MV-4-11 (cell line): ENCODE data around the gene CPLANE2.
"Not testable (repeated sequence)": the region's sequence is repeated elsewhere in the genome, so short reads cannot be mapped to it uniquely, and the experiment has no call there.

Experiments
- DNase-seq: peaks from one replicate; lab custom pipeline; 2025; lab: John Stamatoyannopoulos, UW

Gene CPLANE2

DNA sequence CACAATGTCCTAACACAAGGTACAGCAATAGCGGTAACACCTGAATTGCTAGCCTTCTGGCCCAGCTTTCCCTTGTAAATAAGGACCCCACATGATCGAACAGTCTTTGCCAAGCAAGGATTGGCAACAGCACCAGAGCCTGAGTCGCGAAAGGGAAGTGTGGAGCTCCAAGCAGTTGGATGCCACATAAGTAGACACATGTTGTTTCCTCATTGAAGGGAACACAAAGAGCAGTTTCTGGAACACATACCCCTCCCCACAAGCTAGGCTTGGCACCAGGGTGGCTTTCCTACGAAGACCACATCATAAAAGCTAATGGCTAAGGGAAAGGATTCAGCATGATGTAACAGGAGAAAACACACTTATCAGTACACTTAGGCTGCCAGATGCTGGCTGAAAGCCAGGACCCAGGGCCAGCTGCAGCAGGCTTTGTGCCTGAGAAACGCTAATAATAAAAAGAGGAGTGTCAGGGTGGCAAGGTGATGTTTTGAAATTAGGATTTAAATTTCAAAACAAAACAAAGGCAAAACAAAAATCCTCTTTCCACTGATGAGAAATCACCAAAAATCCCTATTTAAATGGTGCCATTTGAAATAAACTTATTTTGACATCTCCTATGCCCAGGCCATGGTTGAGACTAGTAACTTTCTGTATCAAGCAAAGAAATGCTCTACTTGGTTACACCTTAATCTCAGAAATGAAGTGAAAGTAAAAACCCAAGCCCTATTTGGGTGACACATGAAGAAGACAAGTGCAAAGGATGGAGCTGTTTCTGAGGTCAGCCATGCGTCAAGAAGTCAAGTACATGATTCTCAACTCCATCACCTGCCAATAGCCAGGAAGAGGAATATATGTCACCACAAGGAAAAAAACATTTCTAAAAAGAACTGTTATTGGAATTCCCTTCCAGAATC, 11.9 kb upstream of the CPLANE2 start:
- peak; percentile 80 for DNase-seq

DNA sequence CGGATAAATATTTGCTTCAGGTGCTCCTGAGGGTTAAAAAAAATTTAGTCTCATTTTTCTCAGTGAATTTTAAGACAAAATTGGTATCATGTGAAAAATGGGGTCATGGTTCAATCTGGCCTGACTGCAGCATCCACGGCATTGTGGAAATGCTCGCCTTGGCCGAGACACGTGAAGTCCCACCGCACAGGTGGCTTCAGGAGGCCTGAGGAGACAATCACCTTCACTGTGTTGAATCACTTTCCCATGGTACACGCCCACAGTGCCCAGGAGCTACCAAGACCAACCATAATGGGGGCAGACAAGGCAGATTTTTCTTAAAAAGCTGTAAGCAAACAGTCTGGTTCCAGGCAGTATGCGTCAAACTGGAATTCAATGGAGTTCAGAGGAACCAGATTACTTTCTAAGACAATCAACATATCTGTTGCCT, 11.0 kb upstream of the CPLANE2 start:
- DNase-seq, result no peak

DNA sequence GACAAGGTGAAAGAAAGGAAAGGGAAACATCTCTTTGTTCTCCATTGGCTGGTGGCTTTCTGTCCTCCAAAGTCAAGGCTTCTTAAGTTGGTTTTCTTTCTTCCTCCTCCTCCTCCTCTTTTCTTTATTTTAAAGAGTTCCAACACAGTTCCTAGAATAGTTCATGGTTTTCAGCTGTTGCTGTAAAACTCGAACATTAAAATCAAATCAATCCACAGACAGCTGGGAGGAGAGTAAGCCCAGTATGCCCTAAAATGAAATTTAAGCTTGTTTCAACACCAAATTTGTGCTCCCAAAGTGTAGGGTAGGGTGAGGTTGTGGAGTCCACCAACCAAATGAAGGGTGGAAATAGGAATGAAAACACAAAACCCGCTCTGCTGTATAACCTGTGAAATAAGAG, 10.5 kb upstream of the CPLANE2 start:
- no peak for DNase-seq

DNA sequence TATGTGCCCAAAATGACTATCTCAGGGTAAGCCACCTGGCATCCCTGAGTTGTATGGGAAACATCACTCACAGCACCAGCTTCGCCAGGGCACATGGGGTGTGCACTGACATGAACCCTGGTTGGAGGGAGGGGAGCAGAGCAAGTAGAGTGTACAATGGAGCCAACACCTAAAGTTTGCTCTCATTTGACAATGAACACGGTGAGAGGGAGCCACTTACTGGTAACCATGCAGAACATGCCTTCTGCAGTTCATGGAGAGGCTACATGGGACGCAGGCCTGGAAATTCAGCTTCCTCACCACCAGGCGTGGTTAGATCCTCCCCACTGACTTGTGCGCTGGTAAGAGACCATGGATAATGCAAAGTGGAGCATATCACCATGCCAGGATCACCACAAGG, 10.0 kb upstream of the CPLANE2 start:
- DNase-seq, result no peak

DNA sequence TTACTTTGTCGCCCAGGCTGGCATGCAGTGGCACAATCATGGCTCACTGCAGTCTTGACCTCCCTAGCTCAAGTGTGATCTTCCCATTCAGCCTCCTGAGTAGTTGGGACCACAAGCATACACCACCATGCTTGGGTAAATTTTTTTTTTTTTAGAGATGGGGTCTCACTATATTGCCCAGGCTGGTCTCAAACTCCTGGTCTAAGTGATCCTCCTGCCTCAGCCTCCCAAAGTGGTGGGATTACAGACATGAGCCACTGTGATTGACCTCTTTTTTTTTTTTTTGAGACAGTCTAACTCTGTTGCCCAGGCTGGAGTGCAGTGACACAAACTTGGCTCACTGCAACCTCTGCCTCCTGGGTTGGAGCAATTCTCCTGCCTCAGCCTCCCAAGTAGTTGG, 9.3 kb upstream of the CPLANE2 start:
- not testable (repeated sequence) for DNase-seq

DNA sequence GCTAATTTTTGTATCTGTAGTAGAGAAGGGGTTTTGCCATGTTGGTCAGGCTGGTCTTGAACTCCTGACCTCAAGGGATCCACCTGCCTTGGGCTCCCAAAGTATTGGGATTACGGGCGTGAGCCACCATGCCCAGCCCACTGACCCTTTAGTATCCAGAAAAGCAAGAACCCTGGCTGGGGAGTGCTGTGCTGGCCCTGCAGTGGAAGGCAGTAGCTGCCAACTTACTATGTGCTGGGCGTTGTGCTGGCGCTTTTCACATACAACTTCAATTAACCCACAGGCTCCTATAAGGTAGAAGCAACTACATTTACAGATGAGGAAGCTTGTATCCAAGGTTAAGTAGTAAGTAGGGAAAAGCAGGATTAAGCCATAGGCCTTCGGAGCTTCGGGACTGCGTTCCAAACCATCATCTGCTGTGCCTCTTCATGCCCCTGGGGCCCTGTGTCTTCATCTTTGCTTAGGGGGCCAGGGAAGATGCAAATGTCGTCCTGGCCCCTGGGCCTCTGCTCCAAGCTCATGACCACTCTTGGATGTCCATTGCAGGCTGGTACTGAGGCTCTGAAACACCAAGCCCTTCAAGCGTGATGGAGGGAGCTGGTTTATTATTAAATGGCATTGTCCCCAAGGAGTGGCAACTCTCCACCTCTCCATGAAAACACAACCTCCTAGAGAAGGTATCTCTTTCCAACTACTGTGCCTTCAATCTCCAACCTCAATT, 8.7 kb upstream of the CPLANE2 start:
- no peak for DNase-seq

DNA sequence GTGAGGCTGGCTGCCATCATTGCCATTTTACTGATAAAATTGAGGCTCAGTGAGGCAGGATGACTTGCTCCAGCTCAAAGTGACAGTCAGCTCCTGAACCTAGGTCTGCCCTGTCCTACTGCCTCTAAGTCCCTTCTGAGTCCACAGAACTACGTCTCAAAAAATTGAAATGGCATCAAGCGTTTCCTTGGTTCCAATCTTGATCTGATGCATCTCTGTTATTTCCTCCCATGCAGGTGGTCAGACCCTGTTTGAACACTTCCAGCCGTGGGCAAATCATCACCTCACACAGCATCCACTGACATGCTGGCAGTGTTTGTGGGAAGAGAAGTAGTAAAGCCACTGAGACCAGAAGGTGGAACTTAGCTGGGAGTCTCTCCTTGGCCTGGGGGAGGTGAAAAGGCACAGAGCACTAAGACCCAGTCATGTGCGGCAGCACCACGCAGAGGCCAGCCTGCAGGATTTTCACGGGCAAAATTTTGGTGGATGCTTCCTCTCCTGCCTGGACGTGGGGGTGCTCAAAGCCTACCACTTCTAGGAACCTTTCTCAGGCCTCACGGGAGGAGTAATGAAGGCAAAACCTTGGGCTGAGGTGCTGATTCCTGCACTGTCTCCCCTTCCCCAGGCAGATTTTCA, 7.8 kb upstream of the CPLANE2 start:
- DNase-seq, result no peak

DNA sequence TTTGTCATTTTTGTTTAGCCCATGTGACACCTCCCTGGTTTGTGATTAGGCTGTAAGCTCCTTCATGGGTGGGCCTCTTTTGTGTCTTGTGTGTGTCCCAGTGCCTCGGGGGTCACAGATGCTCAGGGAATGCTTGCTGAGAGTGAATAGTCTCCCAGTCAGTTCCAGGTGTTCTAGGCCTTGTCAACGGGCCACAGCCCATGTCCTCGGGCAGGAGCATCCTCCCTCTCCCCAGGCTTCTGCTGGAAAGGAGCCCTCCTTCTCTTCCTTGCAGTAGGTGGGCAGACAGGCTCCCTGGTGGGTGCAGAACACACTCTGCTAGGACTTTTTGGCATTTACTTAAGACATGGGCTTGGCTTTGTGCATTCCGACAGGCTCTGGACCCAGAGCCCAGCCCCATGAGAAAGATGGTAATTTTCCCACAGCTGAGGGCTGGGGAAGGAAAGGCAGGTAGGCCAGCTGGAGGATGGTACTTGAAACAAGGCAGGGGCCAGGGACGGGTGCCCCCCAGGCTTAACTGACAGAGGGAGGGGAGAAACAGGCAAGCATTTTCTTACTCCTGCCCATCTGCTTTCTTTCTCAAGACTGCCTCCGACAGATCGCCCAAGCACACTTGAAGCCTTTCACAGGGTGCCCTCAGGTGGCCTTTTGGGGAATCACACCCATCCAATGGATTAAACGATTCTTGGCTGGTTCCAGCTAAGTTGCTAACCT, 7.1 kb upstream of the CPLANE2 start:
- DNase-seq, result peak; percentile 72

DNA sequence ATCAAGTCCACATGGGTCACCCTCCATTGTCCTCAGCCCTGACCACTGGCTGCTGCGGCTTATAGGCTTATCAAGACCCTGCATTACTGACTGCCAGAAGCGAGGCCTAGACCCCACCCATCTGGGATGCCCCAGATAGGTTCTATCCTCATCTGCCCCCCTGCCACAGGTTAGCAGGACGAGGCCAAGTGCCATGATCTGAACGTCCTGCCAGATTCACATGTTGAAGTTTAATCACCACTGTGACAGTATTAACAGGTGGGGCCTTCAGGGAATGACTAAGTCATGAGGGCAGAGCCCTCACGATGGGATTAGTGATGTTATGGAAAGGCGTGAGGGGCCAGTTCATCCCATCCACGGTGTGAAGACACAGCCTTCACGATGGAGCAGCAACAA, 6.2 kb upstream of the CPLANE2 start:
- DNase-seq, result no peak

DNA sequence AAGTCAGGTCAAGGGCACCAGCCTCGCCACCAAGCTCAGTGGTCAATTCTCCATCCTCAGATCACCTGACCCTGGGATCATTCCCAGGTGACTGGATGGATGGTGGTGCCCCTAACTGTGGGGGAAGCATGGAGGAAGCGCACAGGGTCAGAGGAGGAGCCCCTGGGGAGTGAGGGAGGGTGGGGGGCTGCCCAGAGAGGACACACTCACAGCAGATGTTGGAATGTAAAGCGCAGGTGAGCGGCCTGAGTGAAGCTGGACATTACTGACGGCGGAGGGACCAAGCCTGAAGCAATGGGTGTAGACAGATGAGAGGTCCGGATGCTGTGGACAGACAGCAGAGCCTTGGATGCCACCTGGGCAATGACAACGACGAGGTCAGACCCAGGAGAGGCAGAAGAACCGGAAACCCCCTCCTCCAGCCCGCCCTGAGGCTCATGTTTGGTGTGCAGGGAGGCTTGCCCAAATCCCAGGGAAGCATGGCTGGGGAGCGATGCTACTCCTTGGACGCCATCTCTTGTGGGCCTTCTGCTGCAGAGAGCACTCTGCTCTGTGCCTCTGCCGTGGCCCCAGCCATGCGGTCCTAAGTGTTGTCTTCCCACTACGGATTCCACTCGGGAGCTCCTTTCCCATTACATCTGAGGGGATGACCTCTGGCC, 5.7 kb upstream of the CPLANE2 start:
- no peak for DNase-seq

DNA sequence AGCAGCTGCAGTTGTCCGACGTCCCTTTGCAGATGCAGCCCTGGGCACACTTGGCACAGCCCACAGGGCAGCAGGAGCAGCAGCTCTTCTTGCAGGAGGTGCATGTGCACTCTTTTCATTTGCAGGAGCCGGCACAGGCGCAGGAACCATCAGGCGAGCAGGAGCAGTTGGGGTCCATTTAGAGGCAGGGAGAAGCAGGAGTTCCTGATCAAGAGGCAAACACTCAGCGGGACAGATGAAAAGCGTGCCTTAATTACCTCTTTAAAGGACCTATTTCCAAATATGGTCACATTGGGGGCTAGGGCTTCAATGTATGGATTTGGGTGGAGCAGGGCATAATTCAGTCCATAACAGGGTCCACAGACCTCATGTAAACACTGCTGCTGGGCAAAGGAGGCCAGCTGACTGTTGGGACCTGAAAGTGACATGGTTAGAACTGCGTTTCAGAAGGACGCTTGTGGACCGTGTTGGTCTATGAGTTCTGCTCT, 4.3 kb upstream of the CPLANE2 start:
- DNase-seq, result no peak

DNA sequence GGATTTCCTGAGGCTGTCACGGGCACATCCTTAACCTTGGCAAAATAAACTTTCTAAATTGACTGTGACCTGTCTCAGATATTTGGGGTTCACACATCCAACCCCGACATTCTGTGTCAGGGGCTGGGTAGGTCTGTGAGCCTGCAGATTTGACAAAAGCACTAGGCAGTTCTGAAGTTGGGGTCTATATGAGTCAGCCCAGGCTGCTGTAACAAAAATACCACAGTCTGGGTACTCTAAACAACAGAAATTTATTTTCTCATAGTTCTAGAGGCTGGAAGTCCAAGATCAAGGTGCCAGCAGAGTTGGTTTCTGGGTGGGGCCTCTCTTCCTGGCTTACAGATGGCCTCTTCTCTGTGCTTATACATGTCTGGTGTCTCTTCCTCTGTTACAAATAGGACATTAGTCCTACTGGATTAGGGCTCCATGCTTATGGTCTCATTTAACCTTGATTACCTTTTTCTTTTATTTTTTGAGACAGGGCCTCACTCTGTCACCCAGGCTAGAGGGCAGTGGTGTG, 3.0 kb upstream of the CPLANE2 start:
- DNase-seq, result no peak

DNA sequence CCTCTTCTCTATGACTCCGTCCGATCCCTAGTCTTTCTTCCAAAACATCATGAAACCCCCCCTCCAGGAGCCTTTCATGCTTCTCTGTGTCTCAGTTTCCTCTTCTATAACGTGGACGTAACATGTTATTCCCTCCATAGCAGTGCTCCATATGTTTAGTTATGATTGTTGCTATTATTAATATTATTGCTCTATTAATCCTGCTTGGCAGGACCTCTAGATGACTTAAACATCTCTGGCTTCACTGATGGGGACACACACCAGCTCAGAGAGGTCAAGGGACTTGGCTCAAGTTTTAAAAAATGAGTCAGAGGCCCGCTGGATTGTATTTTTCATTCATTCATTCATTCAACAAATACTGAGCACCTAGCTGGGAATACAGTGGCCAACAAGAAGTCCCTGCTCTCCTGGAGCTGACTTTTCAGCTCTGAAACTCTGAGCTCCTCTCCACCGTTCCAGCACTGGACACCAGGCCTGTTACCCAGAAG, 404 bp upstream of the CPLANE2 start:
- DNase-seq, result no peak

DNA sequence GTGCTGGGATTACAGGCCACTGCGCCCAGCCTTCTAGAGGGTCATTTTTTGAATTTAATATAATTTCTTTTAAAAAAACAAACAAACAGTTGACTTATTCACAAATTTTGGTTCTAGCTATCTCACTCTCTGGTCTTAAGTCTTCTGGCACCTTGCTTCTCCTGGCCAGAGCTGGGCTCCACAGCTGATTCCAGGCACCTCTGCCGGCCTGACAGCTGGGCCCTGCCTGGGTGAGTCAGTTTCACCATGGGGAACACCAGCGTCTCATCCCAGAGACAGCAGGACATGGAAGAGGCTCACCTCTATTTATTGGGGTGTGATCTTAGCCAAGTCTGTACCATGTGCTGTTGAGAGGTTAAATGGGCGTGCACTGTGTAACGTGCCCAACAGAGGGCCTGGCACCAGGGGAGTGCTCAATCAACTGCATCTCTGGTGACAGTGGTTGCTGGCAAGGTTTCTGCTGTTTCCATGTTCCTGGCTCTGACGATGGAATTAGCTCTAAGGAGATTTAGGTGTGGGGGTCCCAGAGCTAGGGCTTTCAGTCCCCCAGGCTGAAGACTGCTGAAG, 956 bp downstream of the CPLANE2 start:
- DNase-seq, result peak; percentile 44

DNA sequence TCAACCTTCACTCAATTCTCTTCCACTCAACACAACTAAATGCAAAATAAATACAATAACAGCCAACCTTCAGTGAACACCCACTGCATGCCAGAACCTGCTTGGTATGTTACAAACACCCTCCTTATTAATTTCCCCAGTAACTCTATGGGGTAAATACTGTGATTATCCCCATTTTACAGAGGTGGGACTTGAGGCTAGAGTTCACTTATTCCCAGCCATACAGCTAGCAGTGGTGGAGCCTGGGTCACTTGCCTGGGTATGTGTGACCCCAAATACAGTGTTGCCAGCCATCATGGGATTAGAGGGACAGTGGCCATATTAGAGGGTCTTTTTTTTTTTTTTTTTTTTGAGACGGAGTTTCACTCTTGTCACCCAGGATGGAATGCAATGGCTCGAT, 1.6 kb downstream of the CPLANE2 start:
- no peak for DNase-seq

DNA sequence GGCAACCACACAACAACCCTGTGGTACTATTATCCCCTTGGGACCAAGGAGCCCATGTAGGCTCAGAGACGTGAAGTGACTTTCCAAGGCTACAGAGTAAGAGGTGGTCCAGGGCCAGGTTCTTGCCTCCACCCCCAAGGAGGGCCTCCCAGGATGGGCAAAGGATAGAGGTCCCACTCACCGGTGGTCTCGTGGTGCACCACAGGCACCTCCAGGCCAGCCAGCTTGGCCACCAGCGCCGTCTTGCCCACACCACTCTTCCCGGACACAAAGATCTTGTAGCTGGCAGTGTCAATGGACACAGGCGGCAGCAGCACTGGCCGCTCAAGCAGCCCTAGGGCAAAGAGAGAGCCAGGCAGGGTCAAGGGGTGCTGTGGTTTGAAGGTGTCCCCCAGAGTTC, 3.6 kb downstream of the CPLANE2 start:
- DNase-seq, result no peak

DNA sequence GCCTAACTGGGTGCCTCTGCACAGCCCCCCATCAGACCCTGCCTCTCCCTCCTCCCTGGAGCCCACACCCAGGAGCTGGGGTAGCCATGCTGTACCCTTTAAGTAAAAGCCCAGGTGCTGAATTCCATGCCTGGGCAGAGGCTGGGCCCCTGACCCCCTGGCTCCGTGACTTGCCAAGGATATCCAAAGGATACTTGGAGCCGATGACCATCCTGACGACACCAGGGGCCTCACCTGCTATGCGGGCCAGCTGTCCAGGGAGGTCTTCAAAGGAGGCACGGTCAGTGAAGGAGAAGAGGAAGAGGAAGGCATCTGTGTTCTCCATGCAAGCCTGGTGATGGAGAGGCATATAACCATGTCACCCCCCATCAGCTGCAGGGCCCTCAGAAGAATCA, 4.7 kb downstream of the CPLANE2 start:
- DNase-seq, result no peak

DNA sequence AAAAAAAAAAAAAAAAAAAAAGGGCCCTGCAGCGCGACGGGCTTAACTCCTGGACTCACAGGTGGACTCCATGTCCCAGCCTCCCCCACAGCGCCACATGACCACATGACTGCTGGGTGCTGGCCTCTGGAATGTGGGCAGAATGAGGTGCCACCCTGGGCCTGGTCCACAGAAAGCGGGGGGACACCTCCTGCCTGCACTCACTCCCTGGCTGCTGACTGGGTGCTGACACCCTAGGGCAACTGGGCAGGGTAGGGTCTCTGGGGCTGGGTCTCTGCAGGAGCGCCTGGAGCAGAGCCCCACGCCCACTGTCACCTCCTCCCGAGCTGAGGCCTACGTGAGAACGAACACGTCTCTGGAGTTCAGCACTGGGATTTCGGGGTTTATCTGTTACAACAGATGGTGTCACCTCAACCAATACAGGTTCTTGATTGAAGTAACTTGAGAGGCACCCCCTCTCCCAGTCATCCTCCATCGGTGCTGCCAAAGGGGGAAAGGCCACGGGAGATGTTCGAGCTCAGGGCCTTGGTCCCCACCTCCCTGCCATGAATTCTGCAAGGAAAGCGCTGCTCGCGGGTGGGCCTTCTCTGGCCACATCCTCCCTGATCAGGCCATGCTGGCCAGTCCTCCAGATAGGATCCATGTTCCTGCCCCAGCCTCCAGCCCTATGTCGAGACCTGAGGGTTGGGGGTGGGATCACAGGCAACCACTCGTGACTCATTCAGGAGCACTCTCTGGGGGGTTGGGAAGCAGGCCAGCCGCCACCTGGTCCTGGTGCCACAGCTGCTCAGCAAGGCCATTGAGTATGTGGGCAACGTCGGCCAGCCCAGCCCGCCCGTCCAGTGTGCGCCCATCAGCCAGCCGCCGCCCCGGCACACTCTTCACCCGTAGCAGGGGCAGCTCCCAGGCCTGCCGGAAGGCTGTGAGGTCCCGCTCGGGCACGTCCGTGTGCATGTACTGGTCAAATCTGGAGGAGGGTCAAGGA, 5.4 kb downstream of the CPLANE2 start:
- DNase-seq, result no peak

DNA sequence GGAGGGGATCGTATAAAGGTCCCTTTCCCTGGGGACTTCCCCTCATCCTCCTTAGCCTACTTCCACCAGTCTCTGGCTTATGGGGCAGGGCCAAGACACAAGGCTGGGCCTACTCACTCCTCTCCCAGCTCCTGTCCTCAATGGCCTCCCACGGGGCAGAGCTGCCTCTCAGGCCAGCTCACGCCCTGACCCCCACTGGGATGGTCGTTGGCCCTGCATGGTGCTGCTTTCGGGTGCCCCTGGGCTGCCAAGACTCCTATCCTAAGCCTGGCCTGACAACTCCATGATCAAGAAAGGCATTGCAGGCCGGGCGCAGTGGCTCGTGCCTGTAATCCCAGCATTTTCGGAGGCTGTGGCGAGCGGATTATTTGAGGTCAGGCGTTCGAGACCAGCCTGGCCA, 6.2 kb downstream of the CPLANE2 start:
- DNase-seq, result no peak
